ENCODE measurements around the gene FSD1.
A peak's percentile ranks its signal among the peaks of the same experiment; 100 is the strongest.
"Not testable (repeated sequence)": the region's sequence is repeated elsewhere in the genome, so short reads cannot be mapped to it uniquely, and the experiment has no call there.

Gene FSD1

DNA sequence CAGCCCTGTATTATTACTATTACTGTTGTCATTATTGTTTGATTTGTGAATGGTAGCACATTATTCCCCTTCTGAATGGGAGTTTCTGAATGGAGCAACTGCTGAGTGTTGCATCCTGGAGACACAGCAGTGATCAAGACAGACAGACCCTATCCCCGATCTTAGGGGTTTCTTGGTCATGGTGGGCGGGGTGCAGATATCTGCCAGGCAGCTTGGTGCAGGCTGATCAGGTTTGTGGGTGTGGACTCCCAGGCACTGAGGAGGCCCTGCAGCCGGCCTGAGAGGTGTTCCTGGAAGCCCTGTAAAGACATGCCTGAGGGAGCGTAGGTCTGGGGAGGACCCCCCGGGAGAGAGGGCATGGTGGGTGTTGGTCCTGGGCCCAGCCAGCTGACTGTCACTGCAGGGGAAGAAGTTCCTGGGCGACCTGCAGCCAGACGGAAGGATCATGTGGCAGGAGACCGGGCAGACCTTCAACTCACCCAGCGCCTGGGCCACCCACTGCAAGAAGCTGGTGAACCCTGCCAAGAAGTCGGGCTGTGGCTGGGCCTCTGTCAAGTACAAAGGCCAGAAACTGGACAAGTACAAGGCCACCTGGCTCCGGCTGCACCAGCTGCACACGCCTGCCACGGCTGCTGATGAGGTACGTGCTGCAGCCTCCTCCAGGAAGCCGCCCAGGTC, 41.1 kb downstream of the FSD1 start:
- peak; percentile 33 for DNase-seq (ENCODE audit: low spot score)

DNA sequence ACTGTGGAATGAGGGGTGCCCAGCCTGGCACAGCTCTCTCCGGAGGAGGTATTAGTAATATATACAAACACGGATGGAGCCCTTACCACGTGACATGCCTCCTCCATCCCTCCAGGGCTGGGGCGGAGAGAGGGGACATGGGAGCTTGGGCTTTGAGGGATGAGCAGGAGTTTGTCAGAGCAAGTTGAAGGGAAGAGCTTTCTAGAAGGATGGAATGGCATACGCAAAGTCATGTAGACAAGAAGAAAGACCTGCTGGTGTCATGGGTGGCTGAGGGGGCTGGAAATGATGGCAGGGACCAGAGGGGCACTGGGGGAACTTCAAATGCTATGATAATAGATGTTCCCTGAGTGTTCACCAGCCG, 41.6 kb downstream of the FSD1 start:
- no peak for DNase-seq (ENCODE audit: low spot score)

- no peak for DNase-seq (ENCODE audit: low spot score)
Observed at GRCh38 chr19:4347521-4347920, 43.1 kb downstream of the FSD1 start.

- not testable (repeated sequence) for DNase-seq (ENCODE audit: low spot score)
Observed at GRCh38 chr19:4349225-4349624, 44.8 kb downstream of the FSD1 start.

- DNase-seq (ENCODE audit: low spot score): no peak
Observed at GRCh38 chr19:4350111-4350510, 45.7 kb downstream of the FSD1 start.

GRCh38 chr19:4350726-4351125, 46.3 kb downstream of the FSD1 start:
- DNase-seq (ENCODE audit: low spot score): no peak

- DNase-seq (ENCODE audit: low spot score): peak; percentile 75
Observed at GRCh38 chr19:4352701-4353121, 48.3 kb downstream of the FSD1 start.

GRCh38 chr19:4354282-4354681, 49.9 kb downstream of the FSD1 start:
- DNase-seq (ENCODE audit: low spot score): no peak

GRCh38 chr19:4354897-4355296, 50.5 kb downstream of the FSD1 start:
- DNase-seq (ENCODE audit: low spot score): no peak

DNA sequence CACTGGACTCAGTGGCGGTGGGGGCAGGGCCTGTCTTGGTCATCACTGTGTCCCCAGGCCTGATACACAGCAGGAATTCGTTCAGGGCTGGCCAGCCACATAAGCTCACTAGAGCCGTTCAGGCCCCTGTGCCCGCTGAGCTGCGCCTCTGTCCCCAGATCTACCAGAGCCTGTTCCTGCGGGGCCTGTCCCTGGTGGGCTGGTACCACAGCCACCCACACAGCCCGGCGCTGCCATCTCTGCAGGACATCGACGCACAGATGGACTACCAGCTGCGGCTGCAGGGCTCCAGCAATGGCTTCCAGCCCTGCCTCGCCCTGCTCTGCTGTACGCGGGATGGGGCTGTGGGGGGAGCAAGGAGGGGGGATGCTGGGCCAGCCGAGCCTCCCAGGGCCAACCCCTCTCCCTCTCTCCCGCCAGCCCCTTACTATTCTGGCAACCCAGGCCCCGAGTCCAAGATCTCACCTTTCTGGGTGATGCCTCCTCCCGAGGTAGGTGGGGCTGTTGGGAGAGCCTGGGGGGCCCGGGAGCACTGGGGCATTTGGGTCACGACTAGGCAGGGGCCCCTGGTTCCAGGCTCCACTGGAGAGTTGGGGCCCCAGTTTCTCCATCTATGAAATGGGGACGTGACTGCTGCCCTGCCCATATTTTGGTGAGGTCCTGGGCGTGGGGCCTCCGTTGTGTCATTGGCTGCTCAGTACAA, 52.8 kb downstream of the FSD1 start:
- DNase-seq (ENCODE audit: low spot score): no peak

- no peak for DNase-seq (ENCODE audit: low spot score)
Observed at GRCh38 chr19:4357921-4358326, 53.5 kb downstream of the FSD1 start.

- no peak for DNase-seq (ENCODE audit: low spot score)
Observed at GRCh38 chr19:4358709-4359626, 54.6 kb downstream of the FSD1 start.

GRCh38 chr19:4359627-4360000, 55.2 kb downstream of the FSD1 start:
- no peak for DNase-seq (ENCODE audit: low spot score)

DNA sequence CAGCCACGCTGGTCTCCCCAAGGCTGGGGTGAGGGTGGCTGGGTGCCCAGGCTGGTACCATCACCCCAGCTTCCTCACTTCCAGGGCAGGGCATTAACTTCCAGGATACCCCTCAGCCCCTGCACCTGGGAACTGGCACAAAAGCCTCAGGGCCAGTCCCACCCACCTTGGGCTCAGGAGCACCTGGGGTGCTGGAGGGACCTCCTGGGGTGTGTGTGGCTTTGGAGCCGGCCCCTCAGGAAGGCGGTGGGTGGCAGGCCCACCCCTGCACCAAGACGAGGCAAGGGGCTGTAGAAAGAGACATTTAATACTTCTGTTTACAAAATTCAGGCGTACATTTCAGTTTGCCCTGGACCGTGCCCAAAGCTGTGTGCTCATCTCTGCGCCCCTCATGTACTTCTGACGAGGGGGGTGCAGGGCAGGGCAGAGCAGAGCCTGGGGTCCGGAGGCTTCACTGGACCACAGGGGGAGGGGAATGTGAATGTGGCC, 55.7 kb downstream of the FSD1 start:
- no peak for DNase-seq (ENCODE audit: low spot score)

DNA sequence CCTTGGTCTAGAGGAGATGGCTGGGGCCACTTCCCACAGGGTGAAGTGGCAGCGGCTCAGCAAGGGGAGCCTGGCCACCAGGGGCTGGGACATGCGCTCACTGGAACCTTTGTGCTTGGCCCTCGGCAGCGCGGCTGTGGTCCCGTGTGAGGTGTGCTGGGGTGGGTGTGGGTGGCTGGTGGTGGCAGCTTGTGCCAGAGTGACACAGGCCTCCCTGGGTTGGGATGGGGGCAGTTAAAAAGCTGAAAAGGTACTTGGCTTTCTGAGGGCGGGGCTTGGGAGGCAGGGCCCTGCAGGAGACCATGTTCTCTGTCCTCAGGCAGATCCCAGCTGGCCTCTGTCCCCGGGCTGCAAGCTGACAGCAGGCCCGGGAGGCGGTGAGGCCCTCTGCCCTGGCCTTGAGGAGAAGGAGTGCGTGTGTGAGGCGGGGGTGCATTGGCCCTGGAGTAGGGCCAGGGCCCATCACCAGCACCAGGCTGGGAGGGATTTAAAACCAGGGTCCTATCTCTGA, 56.3 kb downstream of the FSD1 start:
- DNase-seq (ENCODE audit: low spot score): no peak

GRCh38 chr19:4361152-4362046, 57.0 kb downstream of the FSD1 start:
- no peak for DNase-seq (ENCODE audit: low spot score)

GRCh38 chr19:4362101-4362828, 57.9 kb downstream of the FSD1 start:
- DNase-seq (ENCODE audit: low spot score): no peak

DNA sequence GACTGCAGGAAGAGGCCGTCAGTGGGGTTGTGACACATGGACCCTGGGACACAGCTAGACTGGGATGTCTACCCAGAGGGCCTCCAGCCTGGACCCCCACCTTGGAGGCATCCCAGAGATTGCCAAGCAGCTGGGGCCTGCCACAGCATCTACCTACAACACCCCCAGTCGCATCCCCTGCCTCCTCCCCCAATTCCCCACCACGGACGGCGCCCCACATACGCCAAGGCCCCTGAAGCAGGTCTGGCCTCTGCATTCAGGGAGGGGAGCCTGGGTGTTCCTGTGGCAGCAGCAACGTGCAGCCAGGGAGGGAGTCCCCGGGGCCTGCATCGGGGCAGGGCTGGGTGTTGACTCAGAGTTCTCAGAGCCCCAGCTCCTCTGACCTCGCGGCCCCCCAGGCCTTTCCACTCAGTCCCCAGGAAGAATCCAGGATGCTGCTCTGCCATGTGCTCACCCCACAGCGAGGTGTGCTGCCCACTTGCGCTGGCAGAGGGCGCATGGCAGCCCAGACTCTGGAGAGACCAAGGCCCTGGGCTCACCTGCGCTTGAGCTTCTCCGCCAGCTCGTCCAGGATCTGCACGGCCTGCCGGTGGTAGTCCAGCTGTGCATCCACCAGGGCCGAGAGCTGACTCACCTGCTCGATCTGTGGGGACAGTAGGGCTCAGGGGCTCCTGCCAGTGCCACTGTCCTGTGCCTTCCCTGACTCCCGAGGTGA, 58.6 kb downstream of the FSD1 start:
- DNase-seq (ENCODE audit: low spot score): no peak

GRCh38 chr19:4363571-4364304, 59.3 kb downstream of the FSD1 start:
- no peak for DNase-seq (ENCODE audit: low spot score)
